GM12892 (cell line): ENCODE results near the gene GSN.

Experiments
- POLR2A ChIP-seq: IDR thresholded peaks from 2 replicates; pipeline ENCODE4 v1.6.1; 2011; ENCODE audit warnings: low read depth, low read length, control low read depth
- POLR2AphosphoS5 ChIP-seq: IDR thresholded peaks from 2 replicates; pipeline ENCODE4 v1.6.1; 2011; ENCODE audit warnings: low read depth, low read length, control low read depth
- TAF1 ChIP-seq: IDR thresholded peaks from 2 replicates; pipeline ENCODE4 v1.6.1; 2011; ENCODE audit warnings: low read depth, mild to moderate bottlenecking, control low read depth, low read length, borderline replicate concordance

DNA sequence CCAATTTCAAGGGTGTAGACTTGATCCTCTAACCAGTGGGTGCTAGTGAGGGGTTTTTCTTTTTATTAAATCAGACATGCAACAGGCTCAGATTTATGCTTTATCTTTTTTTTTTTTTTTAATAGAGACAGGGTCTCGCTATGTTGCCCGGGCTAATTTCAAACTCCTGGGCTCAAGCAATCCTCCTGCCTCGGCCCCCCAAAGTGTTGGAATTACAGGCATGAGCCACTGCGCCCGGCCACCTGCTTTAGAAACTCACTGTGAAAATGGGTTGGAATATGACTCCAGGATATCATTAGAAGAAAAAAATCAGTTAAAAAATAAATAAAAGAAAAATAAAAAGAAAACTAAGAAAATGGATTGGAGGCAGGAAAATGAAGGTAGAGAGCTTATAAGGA, 51.4 kb downstream of the GSN start:
- TF ChIP-seq POLR2A, result no peak
- no peak for TF ChIP-seq POLR2AphosphoS5
- TF ChIP-seq TAF1, result no peak
